Stimulated activated naive CD4-positive, alpha-beta T cell treated with Interleukin-2 at 50 U/mL for 16 hours (primary cell): ENCODE results near the gene TBX21.

Experiments
- DNase-seq: peaks from one replicate; lab custom pipeline; 2025; lab: John Stamatoyannopoulos, UW

The TBX21 gene, protein sequence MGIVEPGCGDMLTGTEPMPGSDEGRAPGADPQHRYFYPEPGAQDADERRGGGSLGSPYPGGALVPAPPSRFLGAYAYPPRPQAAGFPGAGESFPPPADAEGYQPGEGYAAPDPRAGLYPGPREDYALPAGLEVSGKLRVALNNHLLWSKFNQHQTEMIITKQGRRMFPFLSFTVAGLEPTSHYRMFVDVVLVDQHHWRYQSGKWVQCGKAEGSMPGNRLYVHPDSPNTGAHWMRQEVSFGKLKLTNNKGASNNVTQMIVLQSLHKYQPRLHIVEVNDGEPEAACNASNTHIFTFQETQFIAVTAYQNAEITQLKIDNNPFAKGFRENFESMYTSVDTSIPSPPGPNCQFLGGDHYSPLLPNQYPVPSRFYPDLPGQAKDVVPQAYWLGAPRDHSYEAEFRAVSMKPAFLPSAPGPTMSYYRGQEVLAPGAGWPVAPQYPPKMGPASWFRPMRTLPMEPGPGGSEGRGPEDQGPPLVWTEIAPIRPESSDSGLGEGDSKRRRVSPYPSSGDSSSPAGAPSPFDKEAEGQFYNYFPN

DNA sequence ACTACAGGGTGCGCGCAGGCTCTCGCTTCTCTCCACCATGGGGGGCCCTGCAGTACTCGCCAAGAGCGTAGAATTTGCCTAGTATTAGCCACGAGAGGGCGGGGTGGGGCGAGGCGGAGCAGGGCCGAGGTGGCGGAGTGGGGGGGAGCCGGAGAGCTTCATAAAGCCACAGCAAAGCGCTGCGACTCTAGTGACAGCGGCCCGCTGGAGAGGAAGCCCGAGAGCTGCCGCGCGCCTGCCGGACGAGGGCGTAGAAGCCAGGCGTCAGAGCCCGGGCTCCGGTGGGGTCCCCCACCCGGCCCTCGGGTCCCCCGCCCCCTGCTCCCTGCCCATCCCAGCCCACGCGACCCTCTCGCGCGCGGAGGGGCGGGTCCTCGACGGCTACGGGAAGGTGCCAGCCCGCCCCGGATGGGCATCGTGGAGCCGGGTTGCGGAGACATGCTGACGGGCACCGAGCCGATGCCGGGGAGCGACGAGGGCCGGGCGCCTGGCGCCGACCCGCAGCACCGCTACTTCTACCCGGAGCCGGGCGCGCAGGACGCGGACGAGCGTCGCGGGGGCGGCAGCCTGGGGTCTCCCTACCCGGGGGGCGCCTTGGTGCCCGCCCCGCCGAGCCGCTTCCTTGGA lies at the start of gene TBX21:
Gene TBX21 (plus strand): TSS at position 190 of the 627 bp plus-strand sequence. CDS start 219 bp downstream, at position 409.
- peak; percentile 93 for DNase-seq

DNA sequence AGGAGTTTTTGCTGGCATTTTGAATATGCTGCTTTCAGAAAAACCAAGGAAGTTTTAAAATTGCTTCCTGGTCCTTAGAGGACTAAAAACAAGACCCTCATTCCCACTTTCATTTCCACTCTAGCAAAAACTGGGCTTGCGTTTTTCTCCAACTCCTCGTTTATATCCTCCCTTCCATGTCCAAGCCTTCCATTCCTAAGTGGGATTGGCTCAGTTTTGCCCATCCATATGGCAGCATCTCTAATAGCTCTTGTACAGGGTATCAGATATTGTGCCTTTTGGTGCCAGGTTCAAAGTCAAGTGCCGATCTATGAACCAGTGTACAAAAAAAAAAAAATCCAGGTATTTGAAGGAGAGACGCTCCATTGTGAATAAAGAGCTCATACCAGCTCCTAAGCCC lies 49.0 kb upstream of the TBX21 start:
- DNase-seq = no peak

DNA sequence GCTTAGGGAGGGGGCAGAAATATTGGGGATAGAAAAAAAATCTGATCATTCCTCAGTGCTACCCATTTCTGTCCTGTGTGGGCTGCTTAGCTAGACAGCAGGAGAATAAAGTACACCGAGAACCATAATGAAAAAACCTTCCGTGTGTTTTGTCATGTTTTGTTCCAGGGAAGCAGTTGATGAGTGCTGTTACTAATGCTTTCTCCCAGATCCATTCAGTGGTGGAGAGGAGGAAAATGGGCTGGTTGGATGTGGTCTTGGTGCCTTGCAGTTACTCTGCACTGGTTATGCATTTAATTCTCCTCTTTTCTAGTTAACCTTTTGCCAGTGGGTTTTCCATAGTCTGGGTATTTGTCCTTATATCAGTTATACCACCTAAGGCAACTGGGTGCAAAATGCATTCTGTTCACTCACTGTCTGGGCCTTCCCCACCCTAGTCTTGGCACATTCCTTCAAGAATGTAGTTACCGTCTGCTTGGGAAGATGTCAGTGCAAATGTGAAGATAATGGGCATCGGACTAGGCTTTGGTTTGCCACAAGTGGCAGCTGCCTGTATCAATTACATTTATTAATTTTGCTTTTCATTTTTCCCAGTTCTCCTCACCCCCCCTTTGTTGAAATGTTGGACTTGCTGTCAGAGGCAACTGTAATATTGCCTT lies 48.4 kb upstream of the TBX21 start:
- no peak for DNase-seq

DNA sequence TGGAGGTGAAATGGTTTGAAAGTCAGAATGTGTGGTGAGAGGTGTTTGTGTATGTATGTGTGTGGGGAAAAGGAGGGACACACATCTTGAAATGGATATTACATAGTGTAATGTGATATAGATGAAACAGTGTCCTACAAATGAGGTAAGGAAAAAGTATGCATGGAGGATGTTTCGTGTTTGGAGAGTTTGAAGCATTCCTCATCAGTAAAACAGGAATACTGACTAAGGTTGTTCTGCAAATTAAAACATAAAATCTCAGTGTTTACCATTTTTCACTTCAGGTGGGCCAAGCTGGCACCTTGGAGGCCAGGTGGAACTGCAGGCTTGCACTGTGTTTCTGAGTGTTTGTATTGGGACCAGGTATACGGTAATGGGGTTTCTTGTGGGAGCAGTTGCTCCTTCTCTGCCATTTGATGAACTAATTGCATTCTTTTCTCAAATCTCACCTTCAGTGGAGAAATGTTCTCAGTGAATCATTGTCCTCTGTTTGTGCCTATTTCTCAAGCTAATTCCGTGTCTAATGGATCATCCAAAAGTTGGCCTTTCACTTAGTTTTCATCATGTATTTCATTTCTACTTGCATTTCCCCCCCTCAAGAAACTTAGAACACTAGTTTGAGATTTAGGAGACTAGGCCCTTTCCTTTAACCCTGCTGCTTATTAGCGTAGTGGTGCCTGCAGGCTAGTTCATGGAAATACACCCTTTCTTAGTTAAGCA lies 47.3 kb upstream of the TBX21 start:
- DNase-seq = no peak

DNA sequence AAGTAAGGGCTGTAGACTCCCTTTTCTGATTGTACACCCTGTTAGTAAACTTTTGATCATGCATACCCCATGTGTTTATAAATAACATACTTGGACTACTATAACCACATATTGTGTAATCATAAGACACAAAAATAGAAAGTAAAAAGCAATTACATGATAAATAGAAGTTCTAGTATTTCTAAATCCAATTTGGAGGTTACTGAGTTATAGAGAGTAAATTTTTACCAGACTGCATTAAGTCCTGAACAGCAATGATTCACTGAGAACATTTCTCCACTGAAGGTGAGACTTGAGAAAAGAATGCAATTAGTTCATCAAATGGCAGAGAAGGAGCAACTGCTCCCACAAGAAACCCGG lies 46.8 kb upstream of the TBX21 start:
- no peak for DNase-seq

DNA sequence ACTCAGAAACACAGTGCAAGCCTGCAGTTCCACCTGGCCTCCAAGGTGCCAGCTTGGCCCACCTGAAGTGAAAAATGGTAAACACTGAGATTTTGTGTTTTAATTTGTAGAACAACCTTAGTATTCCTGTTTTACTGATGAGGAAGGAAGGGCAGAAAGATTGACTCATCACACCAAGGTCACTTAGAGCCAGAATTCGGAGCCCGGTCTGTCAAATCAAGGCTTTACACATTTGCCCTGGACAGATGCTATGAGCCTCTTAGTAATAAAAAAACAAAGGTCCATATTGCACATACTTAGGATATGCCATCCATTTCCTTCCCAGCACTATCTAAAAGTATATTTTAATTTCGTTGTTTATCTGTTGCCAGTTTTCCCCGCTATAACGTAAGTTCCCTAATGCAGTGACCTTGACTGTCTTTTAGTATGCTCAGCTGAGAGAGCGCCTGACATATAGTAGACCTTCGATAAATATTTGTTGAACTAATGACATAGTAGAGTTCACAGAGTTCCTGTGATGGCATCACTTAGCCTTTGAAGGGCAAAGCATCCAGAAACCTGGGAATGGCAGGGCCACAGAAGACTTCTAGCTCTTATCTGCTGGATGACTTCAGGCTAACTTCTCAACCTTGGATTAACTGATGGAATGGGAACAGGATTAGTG lies 46.2 kb upstream of the TBX21 start:
- DNase-seq = no peak

DNA sequence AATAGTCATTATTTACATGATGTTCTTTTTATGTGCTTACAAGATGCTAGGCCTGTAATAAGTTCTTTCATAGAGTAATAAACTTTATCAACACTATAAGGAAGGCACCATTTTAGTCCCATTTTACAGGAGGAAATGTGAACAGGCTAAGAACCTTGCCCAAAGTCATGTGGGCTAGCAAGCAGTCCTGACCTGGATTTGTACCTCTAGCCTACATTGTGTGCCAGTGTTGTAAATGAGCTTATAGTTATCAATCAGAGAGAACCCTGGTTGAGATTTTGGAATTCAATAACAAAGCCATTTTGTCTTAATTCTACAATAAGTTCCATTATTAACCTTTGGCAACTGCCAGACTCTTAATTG lies 45.7 kb upstream of the TBX21 start:
- DNase-seq = no peak

DNA sequence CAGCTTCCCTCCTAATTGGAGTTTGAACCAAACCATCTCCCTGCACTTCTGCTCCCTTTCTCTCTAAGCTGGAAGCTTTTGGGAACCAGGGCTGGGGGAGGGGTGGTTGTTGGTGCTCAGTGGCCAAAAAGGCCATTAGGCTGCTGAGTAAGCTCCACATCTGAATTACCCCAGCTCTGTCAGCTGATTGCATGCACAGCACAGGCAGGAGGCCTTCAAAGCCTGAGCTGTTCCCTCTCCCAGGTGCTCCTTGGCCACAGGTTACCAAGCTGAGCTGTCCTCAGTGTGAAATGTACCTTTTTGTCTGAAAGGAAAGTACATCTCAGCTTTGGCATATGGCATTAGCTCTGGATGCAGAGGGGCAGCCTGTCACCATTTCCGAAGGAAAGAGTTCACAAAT lies 45.3 kb upstream of the TBX21 start:
- DNase-seq = no peak

DNA sequence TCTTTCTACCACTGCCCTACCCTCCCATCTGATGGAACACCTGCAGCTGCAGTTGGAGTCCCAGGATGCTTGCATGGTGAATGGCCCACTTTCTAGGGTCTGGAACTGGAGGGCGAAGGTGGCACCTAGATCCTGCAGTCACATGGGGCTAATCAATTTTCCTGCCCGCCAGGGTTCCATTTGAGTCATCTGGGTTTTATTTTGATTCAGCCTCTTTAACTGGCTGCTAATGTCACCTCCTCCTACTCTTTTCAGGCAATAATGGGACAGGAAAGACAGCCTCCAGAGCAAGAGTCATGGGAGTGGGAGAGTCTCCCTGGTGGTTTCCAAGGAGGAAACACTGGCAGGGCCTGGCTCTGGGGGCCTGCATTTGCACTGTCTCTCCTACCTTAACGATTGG lies 42.9 kb upstream of the TBX21 start:
- no peak for DNase-seq

DNA sequence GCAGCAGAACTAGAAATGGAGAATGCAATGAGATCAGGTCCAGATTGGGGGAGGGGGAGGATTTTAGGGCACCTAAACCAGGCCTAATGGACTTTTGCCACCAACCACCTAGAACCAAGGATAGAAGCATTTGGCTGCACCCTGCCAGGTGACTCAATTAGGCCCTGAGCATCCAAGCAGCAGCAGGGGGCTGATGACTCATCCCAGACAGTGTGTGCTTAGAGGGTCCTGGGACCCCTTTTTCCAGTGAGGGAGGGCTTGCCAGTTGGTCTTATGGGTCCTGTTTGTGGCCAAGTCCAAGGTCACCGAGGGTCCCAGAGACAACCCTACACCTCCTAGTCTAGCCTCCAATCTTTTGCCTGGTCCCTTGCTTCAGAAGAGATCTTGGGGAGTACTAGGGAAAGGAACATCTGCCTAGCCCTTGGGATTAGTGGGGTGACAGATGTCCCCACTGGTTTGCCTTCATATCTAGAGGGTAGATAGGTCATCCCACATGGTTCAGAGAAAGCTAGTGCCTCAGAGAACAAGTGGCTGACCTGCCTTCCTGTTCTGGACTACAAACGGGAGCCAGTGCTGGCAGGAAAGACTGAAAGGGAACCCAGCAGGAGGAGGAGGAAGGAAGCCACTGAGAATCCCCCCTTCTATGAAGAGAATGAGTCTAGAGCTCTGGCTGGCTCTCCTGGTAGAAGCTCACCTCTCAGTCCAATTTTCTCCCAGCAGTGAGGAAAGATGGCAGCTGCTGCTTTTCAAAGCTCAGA lies 40.7 kb upstream of the TBX21 start:
- DNase-seq = no peak

DNA sequence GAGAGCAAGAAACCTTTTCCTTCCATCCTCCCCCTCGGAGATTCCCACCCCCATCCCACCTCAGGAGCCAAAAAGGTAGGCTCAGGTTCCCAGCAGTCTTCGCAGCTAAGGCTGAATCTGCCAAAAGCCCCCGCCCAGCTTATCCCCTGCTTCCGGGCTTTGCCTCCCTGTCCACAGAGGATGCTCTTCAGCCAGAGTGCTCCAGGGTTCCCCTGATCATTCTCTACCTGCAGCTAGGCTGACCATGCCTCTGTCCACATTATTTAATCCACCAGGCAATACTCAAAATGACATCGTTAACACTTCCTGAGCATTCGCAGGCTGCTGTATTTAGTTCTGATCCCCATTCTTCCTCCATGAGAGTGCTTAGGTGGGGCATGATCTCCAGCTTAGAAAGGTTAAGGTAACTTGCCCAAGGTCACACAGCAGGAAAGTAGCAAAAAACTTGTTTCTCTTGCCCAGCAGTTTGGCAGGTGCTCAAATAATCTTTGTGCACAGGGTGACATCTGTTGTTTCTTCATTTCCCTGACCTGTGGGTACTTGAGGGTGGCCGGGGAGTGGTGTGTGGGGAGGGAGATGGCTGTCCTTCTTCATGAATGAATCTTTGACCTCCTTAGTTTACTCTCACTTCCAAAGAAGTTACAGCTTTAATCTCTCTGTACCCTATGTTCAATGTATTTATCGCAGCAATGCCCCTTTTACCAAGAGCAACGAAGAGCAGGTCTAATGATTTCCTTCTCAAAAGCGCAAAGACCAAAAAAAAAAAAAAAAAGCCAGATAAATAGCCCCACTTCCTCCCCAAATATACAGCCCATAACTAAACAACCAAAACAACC lies 39.9 kb upstream of the TBX21 start:
- no peak for DNase-seq

DNA sequence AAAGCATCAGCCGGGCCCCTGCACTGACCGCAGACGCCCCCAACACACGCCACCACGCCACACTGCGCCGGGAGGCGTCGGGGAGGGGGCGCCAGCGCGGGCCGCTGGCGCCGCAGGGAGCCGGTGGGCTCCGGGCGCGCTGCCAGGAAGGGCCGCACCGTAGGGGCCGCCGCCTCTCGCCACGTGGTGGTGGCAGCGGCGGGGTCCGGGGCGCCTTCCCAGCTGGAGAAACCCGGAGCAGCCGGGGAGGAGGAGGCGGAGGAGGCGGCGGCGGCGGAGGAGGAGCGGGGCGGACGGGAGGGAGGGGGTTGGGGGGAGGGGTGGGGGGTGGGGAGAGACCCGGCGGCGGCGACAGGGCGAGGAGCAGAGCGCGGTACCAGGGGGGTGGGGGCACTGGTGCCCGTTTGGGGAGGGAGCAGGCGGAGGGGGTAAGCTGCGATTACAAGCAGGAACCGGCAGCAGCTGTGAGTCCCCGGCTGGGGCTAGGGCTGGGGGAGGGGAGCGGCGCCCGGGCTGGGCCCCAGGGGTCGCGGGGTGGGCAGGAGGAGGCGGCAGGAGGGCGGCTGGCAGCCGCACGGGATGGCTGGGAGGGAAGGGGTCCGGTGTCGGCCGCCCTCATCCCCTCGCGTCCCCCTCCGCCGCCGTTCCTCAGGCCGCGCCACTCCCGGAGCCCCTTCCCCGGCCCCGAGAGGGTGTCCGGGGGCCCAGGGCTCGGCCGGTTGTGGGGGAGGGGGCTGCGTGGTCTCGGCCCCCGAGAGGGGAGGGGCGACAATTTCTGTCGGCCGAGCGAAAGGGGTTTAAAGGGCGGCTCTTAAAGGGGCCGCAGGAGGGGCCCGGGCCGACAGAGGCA lies 39.1 kb upstream of the TBX21 start, which contains the start of gene TBKBP1:
Gene TBKBP1 (plus strand): TSS at position 431 of the 850 bp plus-strand sequence. CDS start 1,952 bp downstream, outside the sequence.
- peak; percentile 64 for DNase-seq

DNA sequence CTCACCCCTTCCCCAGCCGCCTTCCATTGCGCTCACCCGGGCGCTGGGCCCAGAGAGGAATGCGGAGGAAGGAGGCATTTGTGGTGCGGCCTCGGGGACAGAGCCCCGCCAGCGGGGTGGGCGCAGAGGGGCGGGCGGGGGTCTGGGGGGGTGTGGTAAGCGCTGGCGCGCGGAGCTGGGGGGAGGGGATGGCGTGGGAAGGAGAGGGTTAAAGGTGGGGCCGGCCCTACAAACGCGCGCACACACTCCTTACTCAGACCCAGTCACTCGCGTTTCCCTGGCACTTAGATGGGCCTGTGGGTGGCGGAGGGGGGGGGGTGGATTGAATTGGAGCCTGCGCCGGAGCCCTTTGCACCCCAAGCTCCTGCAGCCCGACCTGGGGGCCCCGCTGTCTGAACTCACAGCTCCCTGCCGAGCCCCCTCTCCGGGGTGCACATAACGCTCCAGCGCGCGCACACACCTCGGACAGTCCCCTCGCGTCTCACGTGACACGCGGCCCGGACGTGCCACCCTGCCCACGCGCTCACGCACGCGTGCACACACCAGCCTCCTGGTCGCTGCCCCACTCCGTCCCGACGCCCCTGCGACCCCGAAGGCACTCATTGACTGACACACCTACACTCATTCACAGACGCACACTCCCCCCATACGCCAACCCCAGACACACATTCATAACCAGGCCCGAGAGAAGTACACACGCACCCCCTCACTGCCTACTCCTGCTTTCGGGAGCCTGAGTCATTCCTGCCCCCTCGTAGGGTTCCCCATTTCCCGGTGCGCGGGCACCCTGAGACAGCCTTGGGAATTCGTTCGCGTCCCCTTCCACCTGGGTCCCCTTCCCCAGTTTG lies 38.2 kb upstream of the TBX21 start:
- peak; percentile 74 for DNase-seq

DNA sequence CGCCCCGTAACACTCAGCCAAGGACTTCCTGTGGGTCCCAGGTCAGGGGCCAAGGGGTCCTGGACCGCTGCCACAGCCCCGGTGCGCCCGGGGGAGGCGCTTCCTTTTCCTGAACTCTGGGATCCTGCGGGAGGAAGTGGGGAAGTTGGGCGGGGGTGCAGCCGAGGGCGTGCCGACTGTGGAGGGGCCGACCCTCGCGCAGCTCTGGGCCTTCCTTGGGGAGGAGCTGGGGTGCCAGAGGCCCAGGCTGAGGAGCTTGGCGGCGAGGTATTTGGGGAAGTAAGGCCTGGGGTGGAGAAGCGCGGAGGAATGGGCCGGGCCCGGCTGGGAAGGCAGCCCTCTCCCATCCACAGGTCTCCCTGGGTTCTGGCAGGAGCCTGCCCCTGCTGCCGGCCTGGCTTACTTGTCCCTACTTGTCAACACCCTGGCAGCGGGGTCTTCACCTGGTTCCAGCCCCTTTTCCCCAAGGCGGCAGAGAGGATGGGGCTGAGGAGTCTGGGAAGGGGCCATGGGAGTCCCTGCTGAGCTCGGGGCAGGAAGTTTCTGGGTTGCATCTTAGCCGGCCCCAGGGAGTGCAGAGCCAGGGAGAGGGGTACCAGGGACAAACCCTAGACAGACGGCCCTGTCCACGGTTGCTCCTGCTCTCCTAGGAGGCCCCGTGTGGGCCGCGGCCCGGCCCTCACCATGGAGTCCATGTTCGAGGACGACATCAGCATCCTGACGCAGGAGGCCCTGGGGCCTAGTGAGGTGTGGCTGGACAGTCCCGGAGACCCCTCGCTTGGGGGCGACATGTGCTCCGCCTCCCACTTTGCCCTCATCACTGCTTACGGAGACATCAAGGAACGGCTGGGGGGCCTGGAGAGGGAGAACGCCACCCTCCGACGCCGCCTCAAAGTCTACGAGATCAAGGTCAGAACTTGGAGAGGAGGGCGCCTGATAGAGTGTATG lies 37.3 kb upstream of the TBX21 start:
- no peak for DNase-seq

DNA sequence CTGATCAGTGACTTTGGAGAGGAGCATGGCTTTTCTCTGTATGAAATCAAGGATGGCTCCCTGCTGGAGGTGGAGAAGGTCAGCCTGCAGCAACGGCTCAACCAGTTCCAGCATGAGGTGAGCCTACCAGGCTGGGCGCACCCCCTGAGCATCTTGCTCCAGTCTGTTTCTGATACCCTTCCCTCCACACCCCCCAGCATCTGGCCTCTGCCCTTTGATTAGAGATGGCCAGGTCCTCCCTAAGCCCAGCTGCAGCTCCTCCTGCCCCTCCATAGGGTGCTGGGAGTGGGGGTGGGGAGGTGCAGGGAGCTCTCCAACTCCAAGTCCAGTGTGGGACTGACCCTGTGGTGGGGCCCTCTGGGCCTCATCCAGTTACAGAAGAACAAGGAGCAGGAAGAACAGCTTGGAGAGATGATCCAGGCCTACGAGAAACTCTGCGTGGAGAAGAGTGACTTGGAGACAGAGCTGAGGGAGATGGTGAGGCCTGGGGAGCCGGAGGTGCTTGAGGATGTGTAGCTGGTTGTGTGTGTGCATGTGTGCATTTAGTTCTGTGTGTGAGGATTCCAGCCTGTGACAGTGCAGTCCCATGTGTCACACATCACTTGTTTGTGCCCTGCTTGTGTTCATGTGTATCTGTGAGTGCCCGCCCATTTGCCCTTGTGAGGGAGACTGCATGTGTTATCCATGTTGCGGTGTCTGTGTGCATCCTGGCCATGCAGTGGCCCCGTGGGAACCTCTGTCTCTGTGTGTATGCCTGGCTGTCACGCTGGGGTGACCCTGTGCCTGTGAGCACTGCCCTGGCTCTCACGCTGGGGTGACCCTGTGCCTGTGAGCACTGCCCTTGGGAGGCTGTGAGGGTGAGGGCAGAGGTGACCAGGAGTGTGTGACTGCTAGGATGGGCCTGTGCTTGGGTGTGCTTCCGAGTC lies 36.1 kb upstream of the TBX21 start:
- DNase-seq = no peak
